H1 (cell line): ENCODE results near the gene BICRAL. TPM values are rescaled to one million over a fixed set of nuclear protein-coding genes. Genes with fewer than 3 reads are reported as not detected.

Experiments used
- CBX8 ChIP-seq: fragments of 300-800, 300-1000 bp; sonication (generic); IDR thresholded peaks from 2 replicates; pipeline ENCODE4 v1.7.1; 2016; ENCODE audit warnings: low read depth, low read length, borderline replicate concordance
- polyA plus RNA-seq, 7 experiments: library from polyadenylated mRNA; depleted of rRNA in 3 of 7; stranded (reverse) in 5 of 7; unstranded in 2 of 7; fragments of >200 nt in 5 of 7; fragments of 200-250 nt in 2 of 7; gene quantifications; 1 replicate in 5 of 7; 2 replicates in 1 of 7; 4 replicates in 1 of 7; pipeline versions ENCODE4 v1.2.1 to v1.2.3, GENCODE V29; 2011 to 2013; ENCODE audit warnings: missing spikeins in 2 of 7, mixed read lengths in 2 of 7
- total RNA-seq: library from RNA; stranded (reverse); fragmentation: NEBNext Ultra II Directional; extraction: Animal tissue kit (Norgen Biotek cat#: 25700); gene quantifications from 2 replicates; pipeline ENCODE4 v1.2.1, GENCODE V29; 2021

Gene BICRAL
- total and polyA plus RNA-seq, 2 of the 8 experiments (the other 6 are each of a cell fraction or from before 2014, with no cell fraction given): 9.4 to 12.2 TPM

DNA sequence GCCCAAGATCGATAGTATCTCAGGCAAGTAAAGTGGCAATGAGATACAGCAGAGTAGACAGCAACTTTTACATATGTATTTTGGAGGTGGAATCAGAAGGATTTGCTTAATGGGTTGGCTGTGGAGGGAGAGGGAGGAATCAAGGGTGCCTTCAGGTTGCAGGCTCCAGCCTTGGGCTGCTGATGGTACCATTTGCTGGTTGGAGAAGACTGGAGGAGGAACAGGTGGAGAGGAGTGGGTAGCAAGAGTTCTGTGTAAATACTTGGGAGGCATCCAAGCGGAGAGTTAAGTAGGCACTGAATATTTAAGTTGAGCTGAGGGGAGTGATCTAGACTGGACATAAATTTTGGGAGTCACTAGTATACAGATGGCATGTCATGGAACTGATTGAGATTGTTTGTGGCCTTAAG, 5.2 kb downstream of the BICRAL start (continued):
- TF ChIP-seq CBX8: no peak
